ENCODE measurements around the gene CD1E. TPM values are rescaled to one million over a fixed set of nuclear protein-coding genes. Genes with fewer than 3 reads are reported as not detected.

Gene CD1E
- total RNA-seq, 1 experiment from 2014 or later = not detected

DNA sequence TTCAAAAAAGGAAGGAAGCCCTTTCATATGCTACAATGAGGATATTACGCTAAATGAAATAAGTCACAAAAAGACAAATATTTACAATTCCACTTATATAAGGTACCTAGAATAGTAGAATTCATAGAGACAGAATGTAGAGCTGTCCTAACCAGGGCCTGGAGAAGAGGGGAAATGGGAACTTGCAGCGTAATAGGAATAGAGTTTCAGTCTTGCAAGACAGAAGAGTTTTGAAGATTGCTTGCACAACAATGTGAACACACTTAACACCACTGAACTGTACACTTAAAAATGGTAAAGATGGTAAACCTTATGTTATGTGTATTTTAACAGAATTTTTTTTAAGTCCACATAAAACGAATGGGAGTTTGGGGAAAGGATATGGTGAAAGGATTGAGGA lies 25.3 kb upstream of the CD1E start:
- DNase-seq = no peak
- H3K4me1 ChIP-seq (ENCODE audit: insufficient read depth, low read length) = no peaks in the 10 kb centered on the region
- no peaks in the 10 kb centered on the region for H3K79me2 ChIP-seq (ENCODE audit: low read length)
- no peaks in the 10 kb centered on the region for H3F3A ChIP-seq (ENCODE audit: low read length, unreplicated experiment)
- H3K36me3 ChIP-seq (ENCODE audit: low read depth, low read length) = no peaks in the 10 kb centered on the region
- no peak overlapping the region for H2AFZ ChIP-seq (ENCODE audit: low read length)
- no peak overlapping the region for H3K4me2 ChIP-seq (ENCODE audit: low read length)
- ChIA-PET POLR2A (ENCODE audit: unreplicated experiment) (no interaction called here), CTCF (no interaction called here)
- no peak overlapping the region for H3K4me3 ChIP-seq (ENCODE audit: low read length)
- H3K9me2 ChIP-seq (replicated peaks; ENCODE audit: low read length) = no peaks in the 10 kb centered on the region
- H3K27ac ChIP-seq (ENCODE audit: low read length) = no peak overlapping the region
- TF ChIP-seq, protein P1, sequence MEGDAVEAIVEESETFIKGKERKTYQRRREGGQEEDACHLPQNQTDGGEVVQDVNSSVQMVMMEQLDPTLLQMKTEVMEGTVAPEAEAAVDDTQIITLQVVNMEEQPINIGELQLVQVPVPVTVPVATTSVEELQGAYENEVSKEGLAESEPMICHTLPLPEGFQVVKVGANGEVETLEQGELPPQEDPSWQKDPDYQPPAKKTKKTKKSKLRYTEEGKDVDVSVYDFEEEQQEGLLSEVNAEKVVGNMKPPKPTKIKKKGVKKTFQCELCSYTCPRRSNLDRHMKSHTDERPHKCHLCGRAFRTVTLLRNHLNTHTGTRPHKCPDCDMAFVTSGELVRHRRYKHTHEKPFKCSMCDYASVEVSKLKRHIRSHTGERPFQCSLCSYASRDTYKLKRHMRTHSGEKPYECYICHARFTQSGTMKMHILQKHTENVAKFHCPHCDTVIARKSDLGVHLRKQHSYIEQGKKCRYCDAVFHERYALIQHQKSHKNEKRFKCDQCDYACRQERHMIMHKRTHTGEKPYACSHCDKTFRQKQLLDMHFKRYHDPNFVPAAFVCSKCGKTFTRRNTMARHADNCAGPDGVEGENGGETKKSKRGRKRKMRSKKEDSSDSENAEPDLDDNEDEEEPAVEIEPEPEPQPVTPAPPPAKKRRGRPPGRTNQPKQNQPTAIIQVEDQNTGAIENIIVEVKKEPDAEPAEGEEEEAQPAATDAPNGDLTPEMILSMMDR (conservative IDR thresholded peaks at IDR 0.05; ENCODE audit: low read depth, low read length) = no peak
- no peak for TF ChIP-seq EZH2phosphoT487 (IDR thresholded peaks at IDR 0.05; ENCODE audit: borderline replicate concordance, low read length)
- TF ChIP-seq EZH2 (IDR thresholded peaks at IDR 0.05; ENCODE audit: low read length, unreplicated experiment) = no peak
- intact Hi-C loops (cut with micrococcal nuclease) = no loop called here
- no peak for ATAC-seq
- H3K9me3 ChIP-seq (ENCODE audit: low read length) = no peaks in the 10 kb centered on the region
- H3K27me3 ChIP-seq (ENCODE audit: low read length) = peaks cover 20% of the 10 kb centered on the region
- BruUV-seq (replicated peaks) = no TSS peak
- no peak overlapping the region for H3K9ac ChIP-seq (ENCODE audit: low read length)
- no peaks in the 10 kb centered on the region for H4K20me1 ChIP-seq (ENCODE audit: low read length)

DNA sequence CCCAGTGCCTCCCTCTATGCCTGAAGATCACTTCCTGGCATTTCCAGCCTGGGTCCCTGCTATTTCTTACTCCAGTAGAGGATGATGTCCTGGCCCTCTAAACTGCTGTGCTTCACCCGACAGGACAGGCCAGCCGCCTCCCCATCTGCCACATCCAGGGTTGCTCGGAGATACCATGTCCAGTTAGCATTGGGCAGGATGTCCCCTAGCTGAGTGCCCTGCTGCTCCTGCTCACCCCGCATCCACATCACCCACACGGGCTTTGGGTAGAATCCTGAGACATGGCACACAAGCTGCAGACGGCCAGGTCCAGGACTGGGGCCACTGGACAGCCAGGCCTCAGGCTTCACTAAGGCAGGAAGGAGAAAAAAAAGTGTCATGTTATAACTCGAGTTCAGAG lies 24.4 kb upstream of the CD1E start:
- Histone ChIP-seq H3K4me3 (ENCODE audit: low read length) (no peak overlapping the region), H3K9me3 (ENCODE audit: low read length) (no peaks in the 10 kb centered on the region), H4K20me1 (ENCODE audit: low read length) (no peaks in the 10 kb centered on the region), H3K79me2 (ENCODE audit: low read length) (no peaks in the 10 kb centered on the region), H3K9ac (ENCODE audit: low read length) (no peak overlapping the region), H3K27ac (ENCODE audit: low read length) (no peak overlapping the region), H3K9me2 (replicated peaks; ENCODE audit: low read length) (no peaks in the 10 kb centered on the region), H3F3A (ENCODE audit: low read length, unreplicated experiment) (no peaks in the 10 kb centered on the region), H3K4me2 (ENCODE audit: low read length) (no peak overlapping the region), H3K36me3 (ENCODE audit: low read depth, low read length) (no peaks in the 10 kb centered on the region), H3K27me3 (ENCODE audit: low read length) (peaks cover 20% of the 10 kb centered on the region), H2AFZ (ENCODE audit: low read length) (no peak overlapping the region), H3K4me1 (ENCODE audit: insufficient read depth, low read length) (no peaks in the 10 kb centered on the region)
- no peak for DNase-seq
- ATAC-seq = no peak
- intact Hi-C loops (cut with micrococcal nuclease) = no loop called here
- CTCF ChIA-PET = interaction anchor here (1.2 kb wide), 1 partner anchor 125 kb away, joined by 5 read pairs; no protein-coding TSS in a partner anchor
- TF ChIP-seq, protein P1 (conservative IDR thresholded peaks at IDR 0.05; ENCODE audit: low read depth, low read length) = no peak
- no peak for TF ChIP-seq EZH2 (IDR thresholded peaks at IDR 0.05; ENCODE audit: low read length, unreplicated experiment)
- no peak for TF ChIP-seq EZH2phosphoT487 (IDR thresholded peaks at IDR 0.05; ENCODE audit: borderline replicate concordance, low read length)
- BruUV-seq (replicated peaks) = no TSS peak
- POLR2A ChIA-PET (ENCODE audit: unreplicated experiment) = no interaction called here

DNA sequence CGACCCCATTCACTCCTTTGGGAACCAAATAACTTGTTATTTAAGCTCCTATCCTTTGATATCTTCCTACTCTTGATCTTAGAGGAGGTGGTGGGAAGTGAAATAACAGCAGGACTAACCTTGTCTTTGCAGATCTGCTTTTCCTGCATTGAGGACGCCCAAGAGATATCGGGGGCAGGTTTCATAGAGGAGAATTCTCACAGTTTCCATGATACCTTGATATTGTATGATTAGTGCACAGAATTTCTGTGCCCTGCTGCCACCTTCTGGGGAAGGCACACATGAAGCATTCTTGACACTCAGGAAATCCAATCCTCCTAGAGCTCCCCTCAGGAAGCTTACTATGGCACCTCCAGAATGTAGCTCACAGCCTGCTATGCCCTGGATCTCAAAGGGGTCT lies 24.0 kb upstream of the CD1E start:
- CTCF ChIA-PET = interaction anchor here (1.2 kb wide), 1 partner anchor 125 kb away, joined by 5 read pairs; no protein-coding TSS in a partner anchor
- no TSS peak for BruUV-seq (replicated peaks)
- no peak overlapping the region for H3K4me2 ChIP-seq (ENCODE audit: low read length)
- TF ChIP-seq EZH2phosphoT487 (IDR thresholded peaks at IDR 0.05; ENCODE audit: borderline replicate concordance, low read length) = no peak
- TF ChIP-seq, protein P1 (conservative IDR thresholded peaks at IDR 0.05; ENCODE audit: low read depth, low read length) = peak; percentile 58
- no peaks in the 10 kb centered on the region for H3K9me2 ChIP-seq (replicated peaks; ENCODE audit: low read length)
- H2AFZ ChIP-seq (ENCODE audit: low read length) = no peak overlapping the region
- no peak overlapping the region for H3K4me3 ChIP-seq (ENCODE audit: low read length)
- H3K4me1 ChIP-seq (ENCODE audit: insufficient read depth, low read length) = no peaks in the 10 kb centered on the region
- peaks cover 20% of the 10 kb centered on the region for H3K27me3 ChIP-seq (ENCODE audit: low read length)
- H3K36me3 ChIP-seq (ENCODE audit: low read depth, low read length) = no peaks in the 10 kb centered on the region
- H3K27ac ChIP-seq (ENCODE audit: low read length) = no peak overlapping the region
- DNase-seq = peak; percentile 28
- peak; percentile 53; the same call in 1 of the 2 replicates for ATAC-seq
- no peaks in the 10 kb centered on the region for H3K79me2 ChIP-seq (ENCODE audit: low read length)
- intact Hi-C loops (cut with micrococcal nuclease) = no loop called here
- no peak overlapping the region for H3K9ac ChIP-seq (ENCODE audit: low read length)
- no peaks in the 10 kb centered on the region for H4K20me1 ChIP-seq (ENCODE audit: low read length)
- H3F3A ChIP-seq (ENCODE audit: low read length, unreplicated experiment) = no peaks in the 10 kb centered on the region
- no peaks in the 10 kb centered on the region for H3K9me3 ChIP-seq (ENCODE audit: low read length)
- POLR2A ChIA-PET (ENCODE audit: unreplicated experiment) = no interaction called here

Measured in PC-3 (cell line).